NK-92 (cell line): ENCODE measurements around the gene CACNA2D1.
"Not testable (repeated sequence)": the region's sequence is repeated elsewhere in the genome, so short reads cannot be mapped to it uniquely, and the experiment has no call there.

Experiments used
- DNase-seq: peaks from one replicate; lab custom pipeline; 2025; ENCODE audit not compliant: unreplicated experiment; lab: John Stamatoyannopoulos, UW

Gene CACNA2D1

GRCh38 chr7:82434275-82435022, 9.1 kb downstream of the CACNA2D1 start:
- DNase-seq: no peak

GRCh38 chr7:82433507-82433906, 10.1 kb downstream of the CACNA2D1 start:
- DNase-seq: no peak

GRCh38 chr7:82432743-82433142, 10.8 kb downstream of the CACNA2D1 start:
- DNase-seq: not testable (repeated sequence)

- no peak for DNase-seq
Measured at GRCh38 chr7:82430500-82431465, 12.8 kb downstream of the CACNA2D1 start.

GRCh38 chr7:82429408-82429807, 14.2 kb downstream of the CACNA2D1 start:
- no peak for DNase-seq

GRCh38 chr7:82428186-82428961, 15.2 kb downstream of the CACNA2D1 start:
- DNase-seq: no peak

GRCh38 chr7:82423446-82423845, 20.1 kb downstream of the CACNA2D1 start:
- no peak for DNase-seq

- DNase-seq: no peak
Measured at GRCh38 chr7:82419200-82419599, 24.4 kb downstream of the CACNA2D1 start.

- DNase-seq: no peak
Measured at GRCh38 chr7:82417898-82418297, 25.7 kb downstream of the CACNA2D1 start.

- DNase-seq: no peak
Measured at GRCh38 chr7:82416402-82416801, 27.2 kb downstream of the CACNA2D1 start.

GRCh38 chr7:82414389-82414788, 29.2 kb downstream of the CACNA2D1 start:
- no peak for DNase-seq

GRCh38 chr7:82413237-82413636, 30.3 kb downstream of the CACNA2D1 start:
- no peak for DNase-seq

- DNase-seq: no peak
Measured at GRCh38 chr7:82411732-82412131, 31.8 kb downstream of the CACNA2D1 start.

GRCh38 chr7:82410461-82410860, 33.1 kb downstream of the CACNA2D1 start:
- DNase-seq: no peak

- no peak for DNase-seq
Measured at GRCh38 chr7:82406937-82407336, 36.6 kb downstream of the CACNA2D1 start.

GRCh38 chr7:82405301-82405700, 38.3 kb downstream of the CACNA2D1 start:
- no peak for DNase-seq

- DNase-seq: no peak
Measured at GRCh38 chr7:82404652-82405051, 38.9 kb downstream of the CACNA2D1 start.

GRCh38 chr7:82404094-82404493, 39.5 kb downstream of the CACNA2D1 start:
- no peak for DNase-seq

GRCh38 chr7:82397879-82398524, 45.6 kb downstream of the CACNA2D1 start:
- DNase-seq: no peak

- DNase-seq: no peak
Measured at GRCh38 chr7:82396343-82396742, 47.2 kb downstream of the CACNA2D1 start.

- DNase-seq: no peak
Measured at GRCh38 chr7:82395147-82395546, 48.4 kb downstream of the CACNA2D1 start.
